GM13977 (cell line): ENCODE data around the gene ARHGDIB.
A peak's percentile ranks its signal among the peaks of the same experiment; 100 is the strongest.

ENCODE experiments used
- DNase-seq: peaks from one replicate; pipeline ENCODE4 v3.0.0; 2012; ENCODE audit warnings: low spot score
- CTCF ChIP-seq: IDR thresholded peaks from 2 replicates; pipeline ENCODE4 v1.5.1; 2012; ENCODE audit warnings: mild to moderate bottlenecking, control low read depth; ENCODE audit not compliant: insufficient read depth; ENCODE audit errors: extremely low read depth, missing control alignments
- in situ Hi-C: fragments of 300-500 bp; cut with MboI; formaldehyde crosslinking; loops from one replicate; pipeline ENCODE4 v1.12.0; 2022; ENCODE audit warnings: low sequenced_read_pairs, low pct_unique_long_range_greater_than_20kb, mixed read lengths, inconsistent platforms; ENCODE audit not compliant: unreplicated experiment

The ARHGDIB gene

GRCh38 chr12:14950421-14950820, 11.0 kb downstream of the ARHGDIB start:
- TF ChIP-seq CTCF: no peak
- DNase-seq: no peak
- in situ Hi-C loops: no loop called here

- in situ Hi-C loops: no loop called here
- TF ChIP-seq CTCF: no peak
- no peak for DNase-seq
These were observed 11.8 kb downstream of the ARHGDIB start for GRCh38 chr12:14949631-14950030.

- in situ Hi-C loops: no loop called here
- no peak for TF ChIP-seq CTCF
- peak; percentile 62 for DNase-seq
These were observed 12.7 kb downstream of the ARHGDIB start for GRCh38 chr12:14948672-14949071.

- DNase-seq: no peak
- in situ Hi-C loops: no loop called here
- TF ChIP-seq CTCF: no peak
These were observed 14.5 kb downstream of the ARHGDIB start for GRCh38 chr12:14946861-14947260.

GRCh38 chr12:14946162-14946561, 15.2 kb downstream of the ARHGDIB start:
- no peak for TF ChIP-seq CTCF
- in situ Hi-C loops: no loop called here

GRCh38 chr12:14942196-14942931, 19.0 kb downstream of the ARHGDIB start:
- in situ Hi-C loops: no loop called here
- no peak for DNase-seq
- no peak for TF ChIP-seq CTCF

More at GRCh38 chr12:14946162-14946561, 15.2 kb downstream of the ARHGDIB start:
- DNase-seq: no peak
